ENCODE data around the gene SMARCB1. TPM values are rescaled to one million over a fixed set of nuclear protein-coding genes. Genes with fewer than 3 reads are reported as not detected.

Gene SMARCB1
- total RNA-seq, 1 experiment from 2014 or later, result 49.6 TPM

GRCh38 chr22:23874871-23875270 is 88.1 kb downstream of the SMARCB1 start:
- no peak for DNase-seq (ENCODE audit: extremely low read depth, low read depth)

- no peak for DNase-seq (ENCODE audit: extremely low read depth, low read depth)
Measured at GRCh38 chr22:23875801-23876200, 89.0 kb downstream of the SMARCB1 start.

DNA sequence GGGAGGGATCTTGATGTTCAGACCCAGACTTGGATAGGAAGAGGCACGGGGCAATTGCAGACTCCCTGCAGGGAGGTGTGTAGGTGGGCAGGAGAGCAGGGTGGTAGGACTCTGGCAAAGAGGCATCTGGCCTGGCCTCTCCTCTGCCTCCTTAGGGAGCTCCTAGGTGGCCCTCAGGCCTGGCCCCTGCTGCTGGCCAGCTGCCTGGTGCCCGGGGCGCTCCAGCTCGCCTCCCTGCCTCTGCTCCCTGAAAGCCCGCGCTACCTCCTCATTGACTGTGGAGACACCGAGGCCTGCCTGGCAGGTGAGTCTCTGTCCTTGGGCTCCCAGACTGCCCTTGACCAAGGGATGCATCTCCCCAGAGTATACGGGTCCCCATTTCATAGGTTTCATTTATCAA is 90.8 kb downstream of the SMARCB1 start:
- no peak for DNase-seq (ENCODE audit: extremely low read depth, low read depth)

DNA sequence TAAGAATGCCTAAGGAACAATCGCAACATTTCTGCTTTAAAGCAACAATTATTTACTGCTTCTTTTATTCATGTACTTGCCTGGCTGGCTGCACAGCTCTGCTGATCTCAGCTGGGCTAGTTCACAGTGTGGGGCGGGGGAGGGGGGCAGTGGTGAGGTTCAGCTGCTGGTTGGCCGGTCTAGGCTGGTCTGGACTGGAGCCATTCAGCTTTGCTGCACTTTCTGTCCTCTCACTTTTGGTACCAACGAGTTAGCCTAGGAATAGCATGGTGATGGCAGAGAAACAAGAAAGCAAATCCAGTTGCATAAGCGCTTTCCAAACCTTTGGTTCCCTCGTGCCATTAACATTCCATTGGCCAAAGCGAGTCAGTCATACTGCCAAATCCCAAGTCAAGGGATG is 91.5 kb downstream of the SMARCB1 start:
- no peak for DNase-seq (ENCODE audit: extremely low read depth, low read depth)

GRCh38 chr22:23882370-23882769 is 95.6 kb downstream of the SMARCB1 start:
- DNase-seq (ENCODE audit: extremely low read depth, low read depth), result no peak

DNA sequence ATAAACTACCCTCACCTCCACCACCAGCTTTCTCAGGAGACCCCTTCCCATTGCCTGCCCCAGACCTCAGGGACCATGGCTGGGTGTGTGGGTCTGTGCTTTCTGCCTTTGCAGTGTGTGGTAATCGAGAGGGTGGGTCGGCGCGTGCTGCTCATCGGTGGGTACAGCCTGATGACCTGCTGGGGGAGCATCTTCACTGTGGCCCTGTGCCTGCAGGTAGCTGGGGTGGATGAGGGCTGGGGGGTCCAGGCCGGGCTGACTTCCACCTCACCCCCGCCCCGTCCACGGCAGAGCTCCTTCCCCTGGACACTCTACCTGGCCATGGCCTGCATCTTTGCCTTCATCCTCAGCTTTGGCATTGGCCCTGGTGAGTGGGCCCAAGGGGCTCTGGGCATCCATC is 96.9 kb downstream of the SMARCB1 start:
- DNase-seq (ENCODE audit: extremely low read depth, low read depth), result no peak

- no peak for DNase-seq (ENCODE audit: extremely low read depth, low read depth)
Measured at GRCh38 chr22:23884140-23884539, 97.4 kb downstream of the SMARCB1 start.

Small RNAs within 50 kb of the gene (small RNA-seq; reads per million reads assigned to genes)
- 0 reads per million in 2 experiments for gene RN7SL268P

Other genes starting within 250 kb of the SMARCB1 start
- not detected in 2 replicates for gene IGLL1, start 206.7 kb upstream of the SMARCB1 start, total RNA-seq (2014; rRNA removed; shearing (Covaris generic))
- gene DRICH1, start 154.6 kb upstream of the SMARCB1 start, total RNA-seq (2014; rRNA removed; shearing (Covaris generic)), result not detected in 2 replicates
- gene RGL4, start 96.0 kb upstream of the SMARCB1 start, total RNA-seq (2014; rRNA removed; shearing (Covaris generic)), result 0.07 TPM in 1 of 2 replicates, not detected in the other
- gene ZNF70, start 35.9 kb upstream of the SMARCB1 start, total RNA-seq (2014; rRNA removed; shearing (Covaris generic)), result 1.9 and 3.0 TPM in 2 replicates
- gene VPREB3, start 32.5 kb upstream of the SMARCB1 start, total RNA-seq (2014; rRNA removed; shearing (Covaris generic)), result not detected in 2 replicates
- gene C22orf15, start 24.0 kb upstream of the SMARCB1 start, total RNA-seq (2014; rRNA removed; shearing (Covaris generic)), result not detected in 2 replicates
- gene CHCHD10, start 19.0 kb upstream of the SMARCB1 start, total RNA-seq (2014; rRNA removed; shearing (Covaris generic)), result 38.2 and 44.3 TPM in 2 replicates
- gene MMP11, start 14.1 kb upstream of the SMARCB1 start, total RNA-seq (2014; rRNA removed; shearing (Covaris generic)), result 1.8 and 2.1 TPM in 2 replicates
- gene DERL3, start 52.0 kb downstream of the SMARCB1 start, total RNA-seq (2014; rRNA removed; shearing (Covaris generic)), result 0.59 and 1.6 TPM in 2 replicates
- 8.3 and 10.7 TPM in 2 replicates for gene SLC2A11, start 70.9 kb downstream of the SMARCB1 start, total RNA-seq (2014; rRNA removed; shearing (Covaris generic))
- gene MIF, start 107.4 kb downstream of the SMARCB1 start, total RNA-seq (2014; rRNA removed; shearing (Covaris generic)), result 363 and 441 TPM in 2 replicates
- 1.2 TPM in 1 of 2 replicates, not detected in the other for gene GSTT2B, start 174.2 kb downstream of the SMARCB1 start, total RNA-seq (2014; rRNA removed; shearing (Covaris generic))
- gene DDTL, start 179.9 kb downstream of the SMARCB1 start, total RNA-seq (2014; rRNA removed; shearing (Covaris generic)), result 0.84 TPM in 1 of 2 replicates, not detected in the other
- gene DDT, start 187.5 kb downstream of the SMARCB1 start, total RNA-seq (2014; rRNA removed; shearing (Covaris generic)), result 91.4 and 116 TPM in 2 replicates
- gene GSTT2, start 193.2 kb downstream of the SMARCB1 start, total RNA-seq (2014; rRNA removed; shearing (Covaris generic)), result not detected in 2 replicates
- gene GSTT4, start 218.5 kb downstream of the SMARCB1 start, total RNA-seq (2014; rRNA removed; shearing (Covaris generic)), result not detected in 2 replicates
- 15.1 and 15.3 TPM in 2 replicates for gene CABIN1, start 224.3 kb downstream of the SMARCB1 start, total RNA-seq (2014; rRNA removed; shearing (Covaris generic))